SK-MEL-5 (cell line): ENCODE data around the gene SLC25A46. TPM values are rescaled to one million over a fixed set of nuclear protein-coding genes. Genes with fewer than 3 reads are reported as not detected.
A peak's percentile ranks its signal among the peaks of the same experiment; 100 is the strongest.
"Not testable (repeated sequence)": the region's sequence is repeated elsewhere in the genome, so short reads cannot be mapped to it uniquely, and the experiment has no call there.

Experiments used
- DNase-seq: peaks from one replicate; pipeline ENCODE4 v3.0.0-alpha.2; 2016; ENCODE audit warnings: low read depth, low spot score
- in situ Hi-C: cut with HindIII; loops from 2 replicates; pipeline ENCODE4 v1.10.0; 2016; ENCODE audit warnings: low sequenced_read_pairs, high pct_unique_total_duplicates, low pct_unique_long_range_greater_than_20kb
- polyA plus RNA-seq, 2 experiments: library from polyadenylated mRNA; depleted of rRNA; stranded (reverse); fragments of >200 nt; gene quantifications; 2 replicates each; pipeline ENCODE4 v1.2.3, GENCODE V29; 2015
- total RNA-seq: library from RNA; depleted of rRNA; stranded (reverse); fragments of >200 nt; shearing (Covaris generic); gene quantifications from 2 replicates; pipeline ENCODE4 v1.2.3, GENCODE V29; 2014; rRNA removed

Gene SLC25A46
- total RNA-seq = 81.6 and 85.8 TPM in 2 replicates
- 23.2 and 31.6 TPM in 2 replicates for polyA plus RNA-seq (2015; cell fraction: cytosol; rRNA removed)
- polyA plus RNA-seq (2015; cell fraction: nucleus; rRNA removed) = 53.6 and 55.9 TPM in 2 replicates

DNA sequence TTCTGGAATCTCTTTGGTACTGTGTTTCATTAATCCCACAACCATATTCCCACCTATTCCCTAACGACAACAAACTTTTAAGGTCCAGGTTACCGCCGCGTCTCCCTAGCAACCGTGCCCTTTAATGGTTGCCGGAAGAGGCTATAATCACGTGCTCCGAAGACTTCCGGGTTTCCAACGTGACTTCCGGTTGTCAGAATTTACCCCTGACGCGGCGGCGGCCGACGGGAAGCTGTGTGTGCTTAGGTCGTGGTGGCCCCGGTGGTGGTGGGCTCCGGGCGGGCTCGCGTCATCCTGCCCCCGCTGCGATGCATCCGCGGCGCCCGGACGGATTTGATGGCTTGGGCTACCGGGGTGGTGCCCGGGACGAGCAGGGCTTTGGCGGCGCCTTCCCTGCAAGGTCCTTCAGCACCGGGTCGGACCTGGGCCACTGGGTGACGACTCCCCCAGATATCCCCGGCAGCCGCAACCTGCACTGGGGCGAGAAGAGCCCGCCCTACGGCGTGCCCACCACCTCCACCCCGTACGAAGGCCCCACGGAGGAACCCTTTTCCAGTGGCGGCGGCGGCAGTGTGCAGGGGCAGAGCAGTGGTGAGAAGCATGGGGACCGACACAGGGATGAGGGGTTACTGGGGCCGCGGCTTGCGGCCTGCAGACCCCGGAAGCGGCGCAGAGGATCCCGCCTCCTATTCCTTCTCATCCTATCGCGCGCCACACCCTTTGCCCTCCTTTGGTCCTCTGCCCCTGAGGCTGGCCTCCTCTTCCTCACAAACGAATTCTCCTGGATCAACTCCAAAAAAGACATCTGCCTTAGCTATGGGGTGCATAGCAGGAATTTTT is at the start of gene SLC25A46:
TSS of gene SLC25A46 (plus strand) at position 196 of the 840 bp plus-strand sequence. CDS start at position 309, 113 bp downstream.
- DNase-seq = peak; percentile 92
- in situ Hi-C loops = no loop called here

GRCh38 chr5:110690587-110690986 is 48.2 kb upstream of the SLC25A46 start:
- DNase-seq, in situ Hi-C loops: not testable (repeated sequence)

- in situ Hi-C loops, DNase-seq: not testable (repeated sequence)
Measured at GRCh38 chr5:110692669-110693068, 46.1 kb upstream of the SLC25A46 start.

DNA sequence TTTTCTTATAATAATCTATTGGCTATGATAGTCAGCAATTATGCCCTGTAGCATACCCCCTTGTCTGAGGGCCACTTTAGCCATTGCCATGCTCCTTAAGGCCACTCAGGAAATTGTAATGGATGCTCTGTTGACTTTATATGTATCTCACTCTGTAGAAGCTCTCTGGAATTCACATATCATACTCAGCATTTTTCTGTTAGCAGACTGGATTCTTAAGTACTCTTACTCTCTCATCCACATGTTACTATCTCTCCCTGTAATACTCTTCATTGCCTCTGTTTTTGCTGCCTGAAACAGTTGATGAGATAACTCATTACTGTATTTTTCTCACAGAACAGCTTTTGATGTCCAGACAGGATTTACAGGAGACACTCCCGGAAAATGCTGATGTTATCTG is 36.5 kb upstream of the SLC25A46 start:
- DNase-seq = no peak
- in situ Hi-C loops = no loop called here

- in situ Hi-C loops = no loop called here
- DNase-seq = no peak
Measured at GRCh38 chr5:110702704-110703103, 36.1 kb upstream of the SLC25A46 start.

GRCh38 chr5:110703481-110703880 is 35.3 kb upstream of the SLC25A46 start:
- in situ Hi-C loops = no loop called here

GRCh38 chr5:110705349-110705748 is 33.5 kb upstream of the SLC25A46 start:
- DNase-seq = no peak
- in situ Hi-C loops = no loop called here

More at GRCh38 chr5:110703481-110703880, 35.3 kb upstream of the SLC25A46 start:
- no peak for DNase-seq

GRCh38 chr5:110707260-110707844 is 31.5 kb upstream of the SLC25A46 start:
- in situ Hi-C loops = no loop called here
- no peak for DNase-seq

DNA sequence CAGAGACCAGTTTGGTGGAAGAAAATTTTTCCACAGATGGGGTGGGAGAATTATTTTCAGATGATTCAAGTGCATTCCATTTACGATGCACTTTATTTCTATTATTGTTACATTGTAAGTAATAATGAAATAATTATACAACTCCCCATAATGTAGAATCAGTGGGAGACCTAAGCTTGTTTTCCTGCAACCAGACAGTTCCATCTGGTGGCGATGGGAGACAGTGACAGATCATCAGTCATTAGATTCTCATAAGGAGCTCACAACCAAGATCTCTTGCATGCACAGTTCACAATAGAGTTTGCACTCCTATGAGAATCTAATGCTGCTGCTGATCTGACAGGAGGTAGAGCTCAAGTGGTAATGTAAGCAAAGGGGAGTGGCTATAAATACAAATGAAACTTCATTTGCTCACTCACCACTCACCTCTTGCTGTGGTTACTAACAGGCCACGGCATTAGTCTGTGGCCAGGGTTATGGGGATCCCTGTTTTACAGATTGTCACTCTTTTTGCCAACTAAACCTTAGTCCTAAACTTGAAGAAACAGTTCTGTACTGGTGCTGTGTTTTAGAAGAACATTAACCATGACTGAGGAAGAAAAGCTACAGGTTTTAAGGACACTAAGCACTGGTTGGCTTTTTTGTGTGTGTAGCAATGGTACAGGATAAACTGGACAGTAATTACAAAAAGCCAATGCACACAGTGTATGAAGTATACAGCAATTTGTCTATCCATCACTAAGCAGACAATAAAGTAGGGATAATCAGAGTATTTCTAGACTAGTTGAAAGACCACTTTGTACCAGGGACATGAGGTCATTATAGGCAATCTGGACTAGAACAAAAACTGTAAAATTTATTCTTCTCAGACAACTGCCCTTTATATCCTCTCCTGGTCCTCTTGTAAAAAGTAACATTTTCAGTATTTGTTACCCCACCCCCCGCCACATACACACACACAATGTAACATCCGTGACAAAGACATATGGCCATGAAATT is 22.3 kb upstream of the SLC25A46 start:
- in situ Hi-C loops = no loop called here
- DNase-seq = peak; percentile 26

- no peak for DNase-seq
- in situ Hi-C loops = no loop called here
Measured at GRCh38 chr5:110718311-110718710, 20.5 kb upstream of the SLC25A46 start.

- in situ Hi-C loops = no loop called here
- DNase-seq = peak; percentile 45
Measured at GRCh38 chr5:110726249-110727024, 12.4 kb upstream of the SLC25A46 start, which contains the start of gene TMEM232. TSS of gene TMEM232 (minus strand) at chr5:110726671. CDS start at chr5:110667352, 59,319 bp downstream.

DNA sequence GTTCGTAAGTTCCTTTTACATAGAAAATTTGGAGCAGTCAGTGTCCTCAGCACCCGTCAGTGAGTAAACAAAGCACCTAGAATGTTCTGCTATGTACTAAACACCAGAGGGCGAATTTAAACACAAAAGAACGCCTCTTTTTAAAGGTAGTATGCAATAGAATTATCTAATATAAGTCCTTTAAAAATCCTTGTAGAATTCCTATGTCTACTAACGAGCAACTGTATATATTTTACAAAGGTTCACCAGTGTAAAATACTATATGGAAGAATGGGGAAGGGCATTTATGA is 11.8 kb upstream of the SLC25A46 start:
- in situ Hi-C loops = no loop called here
- no peak for DNase-seq

DNA sequence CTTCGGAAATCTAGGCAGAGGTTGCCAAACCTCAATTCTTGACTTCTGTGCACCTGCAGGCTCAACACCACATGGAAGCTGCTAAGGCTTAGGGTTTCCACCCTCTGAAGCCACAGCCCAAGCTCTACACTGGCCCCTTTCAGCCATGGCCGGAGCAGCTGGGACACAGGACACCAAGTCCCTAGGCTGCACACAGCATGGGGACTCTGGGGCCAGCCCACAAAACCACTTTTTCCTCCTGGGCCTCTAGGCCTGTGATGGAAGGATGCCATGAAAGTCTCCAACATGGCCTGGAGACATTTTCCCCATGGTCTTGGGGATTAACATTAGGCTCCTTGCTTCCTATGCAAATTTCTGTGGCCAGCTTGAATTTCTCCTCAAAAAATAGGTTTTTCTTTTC is 7.3 kb upstream of the SLC25A46 start:
- DNase-seq, in situ Hi-C loops: not testable (repeated sequence)

DNA sequence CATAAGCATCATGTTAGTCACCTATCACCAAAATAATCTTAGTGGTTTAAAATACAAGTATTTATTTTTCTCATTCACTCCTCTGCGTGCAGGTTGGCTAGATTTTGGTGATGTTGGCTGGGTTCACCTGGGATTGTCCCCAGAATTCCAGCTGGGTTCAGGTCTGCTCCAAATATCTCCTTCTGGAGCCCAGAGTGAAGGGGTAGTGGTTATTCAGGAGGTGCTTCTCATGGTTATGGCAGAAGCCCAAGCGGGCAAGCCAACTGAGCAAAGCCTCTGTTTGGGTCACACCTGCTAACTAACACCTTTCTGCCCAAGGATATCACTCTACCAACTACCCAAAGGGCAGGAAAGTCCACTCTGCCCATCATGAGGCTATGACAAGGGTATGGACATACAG is 4.7 kb upstream of the SLC25A46 start:
- in situ Hi-C loops = no loop called here
- no peak for DNase-seq

GRCh38 chr5:110735556-110735955 is 3.3 kb upstream of the SLC25A46 start:
- in situ Hi-C loops = no loop called here
- no peak for DNase-seq

GRCh38 chr5:110736753-110737152 is 2.1 kb upstream of the SLC25A46 start:
- DNase-seq = peak; percentile 22
- in situ Hi-C loops = no loop called here

DNA sequence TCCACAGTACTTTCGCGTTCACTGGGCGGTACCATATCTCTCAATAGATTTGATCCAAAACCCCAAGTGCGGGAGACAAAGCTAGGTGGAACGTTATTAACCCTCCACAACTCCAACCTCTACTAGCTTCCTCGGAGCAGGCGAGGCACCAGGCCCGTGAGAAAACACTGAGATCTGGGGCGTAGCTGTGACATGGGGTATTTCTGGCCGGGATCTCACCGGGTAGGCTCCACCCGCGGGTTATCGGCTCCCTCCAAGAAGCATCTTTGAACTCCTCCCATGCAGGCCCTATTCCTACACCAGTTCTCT is 350 bp upstream of the SLC25A46 start:
- in situ Hi-C loops = no loop called here

More for the DNA sequence above, 350 bp upstream of the SLC25A46 start:
- no peak for DNase-seq
